Activated CD8-positive, alpha-beta memory T cell treated with anti-CD3 and anti-CD28 coated beads for 48 hours (primary cell): ENCODE data around the gene IL3.

ENCODE experiments used
- DNase-seq, 3 experiments: peaks; one replicate each; pipeline ENCODE4 v3.0.0-alpha.2; 2020; ENCODE audit warnings: low read depth in 2 of 3, low spot score in 2 of 3

Gene IL3

DNA sequence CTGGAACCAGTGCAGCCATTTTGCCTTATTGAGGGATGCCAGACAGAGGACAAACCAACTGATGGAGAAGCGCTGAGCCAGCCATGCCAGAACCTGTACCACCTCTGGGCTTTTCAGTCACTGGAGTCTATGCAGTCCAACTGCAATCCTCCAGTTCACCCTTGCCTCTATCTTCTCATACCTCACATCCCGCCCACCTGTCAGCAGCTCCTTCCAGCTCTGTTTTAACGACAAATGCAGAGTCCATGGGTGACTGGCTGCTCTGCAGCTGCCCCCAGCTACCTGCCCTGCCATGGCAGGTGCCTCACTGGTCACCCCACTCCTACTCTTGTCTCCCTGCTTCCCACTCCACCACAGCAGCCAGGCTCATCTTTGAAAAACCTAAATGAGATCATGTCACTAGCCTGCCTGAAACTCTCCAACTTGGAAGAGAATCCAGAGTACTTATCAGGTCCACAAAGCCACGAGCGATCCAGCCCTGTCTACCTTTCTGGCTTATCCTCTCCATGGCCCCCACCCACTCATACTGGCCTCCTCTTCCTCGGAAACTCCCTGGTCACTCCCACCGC is 35.0 kb upstream of the IL3 start:
- DNase-seq = no peak

DNA sequence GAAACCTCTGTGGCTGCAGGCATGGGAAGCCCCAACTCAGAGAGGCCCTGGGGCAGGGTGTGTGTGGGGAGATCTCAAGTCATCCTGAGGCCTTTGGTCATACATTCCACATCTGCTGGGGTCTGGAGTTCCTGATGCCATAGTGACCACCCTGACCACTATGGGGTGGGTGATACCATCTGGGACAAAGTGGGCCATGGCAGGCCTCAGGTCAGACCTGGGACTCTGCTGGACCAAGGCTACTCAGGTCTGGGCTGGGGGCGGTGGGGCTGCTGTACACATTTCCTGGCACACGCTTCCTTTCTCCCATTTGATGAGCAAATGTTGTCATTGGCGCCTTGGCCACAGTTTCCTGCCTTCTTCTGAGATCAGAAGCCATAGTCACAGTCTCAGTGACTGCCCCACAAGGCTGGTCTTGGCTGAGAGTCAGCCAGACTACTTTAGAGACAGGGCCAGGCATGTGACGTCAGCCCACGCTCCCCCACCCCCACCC is 33.9 kb upstream of the IL3 start:
- DNase-seq = no peak

DNA sequence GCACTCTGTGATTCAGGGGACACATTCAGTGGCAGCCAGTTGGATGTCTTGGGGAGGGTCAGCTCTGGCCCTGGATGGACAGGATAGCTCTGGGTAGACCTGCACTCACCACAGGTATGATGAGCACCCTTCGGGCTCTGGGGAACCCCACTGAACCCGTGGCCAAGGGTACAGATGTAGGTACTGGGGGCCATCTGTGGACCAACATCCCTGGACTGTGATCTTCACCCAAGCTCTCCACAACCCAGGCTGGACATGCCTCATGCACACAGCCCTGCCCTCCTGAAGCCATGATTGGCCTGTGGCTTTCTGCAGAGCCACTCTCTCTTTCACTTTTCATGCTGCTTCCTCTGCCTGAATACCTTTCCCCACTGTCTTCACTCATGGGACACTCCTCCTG is 33.4 kb upstream of the IL3 start:
- no peak for DNase-seq

DNA sequence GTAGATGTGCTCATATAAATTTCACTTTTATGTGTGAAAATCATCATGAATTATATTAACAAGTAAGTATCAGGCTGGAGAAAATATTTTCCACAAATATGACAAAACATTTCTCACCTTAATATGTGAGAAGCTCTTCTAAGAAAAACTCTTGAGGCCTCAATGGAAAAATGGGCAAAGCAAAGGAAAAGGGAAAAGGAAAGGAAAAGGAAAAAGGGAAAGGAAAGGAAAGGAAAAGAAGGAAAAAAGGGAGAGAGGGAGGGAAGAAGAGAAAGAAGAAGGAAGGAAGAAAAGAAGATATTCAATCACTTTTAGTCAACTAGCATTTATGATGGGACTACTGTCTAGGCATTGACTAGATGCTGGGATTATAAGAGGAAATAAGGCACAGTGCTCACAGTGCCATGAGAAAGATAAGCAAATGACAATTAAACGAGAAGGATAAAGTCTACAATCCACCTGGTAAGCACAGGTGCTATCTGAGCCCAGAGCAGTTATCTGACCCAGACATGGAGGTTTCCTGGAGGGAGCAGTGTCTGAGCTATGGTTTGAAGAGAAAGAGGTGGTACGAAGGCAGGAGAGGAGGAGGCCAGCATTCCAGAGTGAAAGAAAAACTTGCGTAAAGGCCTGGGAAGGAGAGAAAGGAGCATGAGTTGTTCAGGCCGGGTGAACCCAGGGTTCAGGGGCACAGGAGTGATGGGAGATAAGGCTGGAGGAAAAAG is 30.7 kb upstream of the IL3 start:
- DNase-seq = no peak

DNA sequence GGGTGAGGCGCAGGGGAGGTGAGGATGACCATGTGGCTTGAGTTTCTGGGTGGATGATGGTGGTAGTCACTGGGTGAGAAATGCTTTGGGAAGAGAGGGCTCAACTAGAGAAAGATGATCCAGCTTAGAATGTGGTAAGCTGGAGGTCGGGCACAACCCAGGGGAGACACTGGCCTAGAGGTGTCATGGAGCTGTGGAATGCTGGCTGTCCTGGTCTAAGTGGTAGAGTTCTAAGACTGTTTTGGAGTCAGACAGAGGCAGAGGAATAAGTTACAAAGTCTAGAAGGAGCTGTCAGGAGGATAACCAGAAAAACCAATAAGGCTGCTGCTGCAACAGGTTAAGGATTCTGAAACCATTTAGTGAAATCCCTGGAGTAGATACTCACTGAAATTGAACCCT is 29.8 kb upstream of the IL3 start:
- DNase-seq = no peak

DNA sequence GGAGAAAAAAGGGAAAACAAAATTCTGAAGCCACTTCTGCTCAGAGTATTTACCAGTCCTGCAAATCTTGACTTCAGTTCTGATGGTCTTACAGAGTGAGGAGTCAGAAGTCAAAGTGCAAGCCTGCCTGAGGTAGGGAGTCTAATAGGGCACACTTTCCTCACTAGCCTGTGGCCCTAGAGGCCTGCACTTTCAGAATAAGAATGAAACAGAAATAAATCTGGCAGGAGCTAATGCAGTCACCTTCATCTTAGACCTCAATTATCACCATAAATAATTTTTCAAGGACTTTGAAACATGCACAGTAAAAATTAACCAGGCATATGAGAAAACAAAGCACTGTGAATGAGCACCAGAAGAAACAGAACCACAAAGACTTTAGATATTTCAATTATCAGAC is 28.3 kb upstream of the IL3 start:
- no peak for DNase-seq

DNA sequence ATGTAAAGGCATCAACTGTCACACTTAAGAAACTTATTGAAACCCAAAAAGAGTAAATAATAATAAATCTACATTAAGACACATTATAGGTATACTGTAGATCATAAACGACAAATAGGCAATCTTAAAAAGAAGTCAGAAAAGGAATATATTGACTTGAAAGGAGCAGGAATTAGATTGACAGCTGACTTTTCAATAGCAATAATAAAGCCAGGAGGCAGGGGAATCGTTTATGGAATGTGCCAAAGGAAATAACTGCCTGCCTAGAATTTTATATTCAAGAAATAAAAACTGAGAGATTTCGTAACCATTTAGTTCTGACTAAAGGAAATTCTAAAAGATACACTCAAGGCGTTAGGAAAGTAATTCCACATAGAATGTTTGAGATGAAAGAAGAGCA is 27.3 kb upstream of the IL3 start:
- DNase-seq = no peak

DNA sequence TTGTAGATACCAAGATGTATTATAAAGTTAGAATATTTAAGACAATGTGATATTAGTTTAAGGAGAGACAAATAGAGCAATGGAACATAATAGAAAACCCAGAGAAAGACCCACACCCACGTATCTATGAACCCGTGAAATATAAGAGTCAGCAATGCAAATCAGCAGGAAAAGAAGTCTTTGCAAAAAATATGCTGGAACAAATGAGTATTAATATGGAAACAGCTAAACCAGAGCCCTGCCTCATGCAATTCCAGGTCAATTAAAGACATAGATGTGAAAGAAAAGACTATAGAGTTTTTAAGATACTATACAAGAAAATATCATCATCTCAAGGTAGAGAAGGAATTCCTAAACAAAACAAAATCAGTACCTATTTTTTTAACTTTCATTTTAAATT is 23.1 kb upstream of the IL3 start:
- no peak for DNase-seq

DNA sequence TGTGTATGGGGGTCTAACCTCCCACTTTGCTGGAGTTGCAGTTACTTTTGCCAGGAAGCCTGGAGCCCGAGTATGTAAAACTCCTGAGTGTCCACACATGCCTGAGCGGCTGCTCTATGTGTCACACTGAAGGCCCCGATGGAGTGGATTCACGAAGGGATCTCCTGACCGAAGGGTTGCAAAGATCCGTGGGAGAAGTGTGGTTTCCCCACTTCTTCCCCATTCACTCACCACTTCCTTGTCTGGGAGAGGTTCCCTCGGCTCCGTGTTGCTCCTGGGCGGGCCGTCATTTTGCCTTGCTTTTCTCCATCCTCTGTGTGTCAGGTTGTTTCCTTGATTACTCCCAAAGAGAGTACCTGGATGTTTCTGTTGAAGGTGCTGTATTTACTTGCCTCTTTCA is 16.2 kb upstream of the IL3 start:
- DNase-seq = no peak

DNA sequence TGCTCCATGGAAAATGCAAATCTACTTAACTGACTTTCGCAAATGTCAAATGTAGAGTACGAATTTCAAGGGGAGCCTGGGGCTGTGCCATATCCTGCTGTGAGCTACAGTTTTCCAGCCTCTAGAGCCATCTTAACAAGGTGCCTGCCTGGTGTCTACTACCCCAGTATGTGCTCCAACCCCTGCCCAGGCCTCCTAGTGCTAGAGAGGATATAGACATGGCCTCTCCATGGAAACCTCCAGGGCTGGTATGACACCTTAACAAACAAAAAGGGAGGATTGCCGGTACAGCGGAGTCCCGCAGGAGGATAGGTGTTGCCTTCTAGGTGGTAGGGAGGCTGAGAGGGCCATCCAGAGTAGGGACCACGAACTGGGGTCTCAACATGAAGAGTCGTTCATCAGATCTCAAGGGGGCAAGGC is 13.6 kb upstream of the IL3 start:
- no peak for DNase-seq

DNA sequence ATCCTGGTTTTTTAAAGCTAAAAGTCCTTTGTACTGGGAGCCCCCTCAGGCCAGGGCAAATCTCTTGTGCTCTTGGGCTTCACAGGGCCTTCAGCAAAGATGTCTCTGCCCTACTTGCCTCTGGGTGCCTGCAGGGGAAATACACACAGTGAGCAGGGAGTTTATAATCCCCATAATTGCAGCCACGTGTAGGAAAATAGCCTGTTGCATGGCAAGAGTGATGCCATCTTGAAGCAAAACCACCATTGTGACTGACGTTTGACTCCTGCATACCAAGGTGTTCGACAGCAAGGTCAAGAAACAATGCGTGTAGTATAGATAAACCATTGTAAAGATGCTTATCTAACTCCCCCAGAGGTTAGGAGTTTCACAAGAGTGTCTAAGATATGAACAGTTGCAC is 11.4 kb upstream of the IL3 start:
- no peak for DNase-seq

DNA sequence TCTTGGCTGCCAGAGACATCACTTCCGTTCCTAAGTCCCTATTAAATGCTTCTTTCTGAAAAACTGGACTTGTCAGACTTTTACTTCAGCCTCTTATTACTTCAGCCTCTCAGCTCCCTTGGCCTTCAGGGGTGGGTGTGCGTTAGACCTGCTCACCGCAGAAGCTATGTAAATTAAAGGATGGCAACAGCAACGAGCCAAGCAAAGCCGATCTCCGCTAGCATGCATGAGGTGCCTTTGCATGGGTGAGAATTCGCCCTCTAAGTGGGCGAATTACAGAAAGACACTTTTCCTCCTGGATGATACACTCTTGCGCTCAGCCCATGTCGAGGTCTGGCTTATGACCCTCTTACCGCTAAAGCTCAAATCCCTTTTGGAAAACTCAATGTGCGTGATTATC is 10.9 kb upstream of the IL3 start:
- no peak for DNase-seq

DNA sequence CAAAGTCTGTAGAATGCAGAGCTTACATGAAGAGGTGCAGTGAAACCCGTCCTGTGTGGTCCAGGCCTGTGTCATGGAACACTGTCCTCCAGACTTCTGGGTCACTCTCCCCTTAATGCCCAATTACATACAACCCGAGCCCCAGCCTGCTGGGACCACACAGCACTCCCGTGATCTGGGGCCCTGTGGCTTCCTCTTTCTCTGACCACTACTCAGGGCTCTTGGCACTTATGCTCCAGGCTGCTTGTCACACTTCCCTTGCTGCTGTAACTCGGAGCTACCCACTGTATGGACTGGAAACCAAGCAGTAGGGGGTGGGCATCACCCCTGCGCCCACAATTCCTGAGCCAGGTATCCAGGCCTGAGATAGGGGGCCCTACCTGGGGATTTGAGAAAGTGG is 10.3 kb upstream of the IL3 start:
- DNase-seq = no peak

DNA sequence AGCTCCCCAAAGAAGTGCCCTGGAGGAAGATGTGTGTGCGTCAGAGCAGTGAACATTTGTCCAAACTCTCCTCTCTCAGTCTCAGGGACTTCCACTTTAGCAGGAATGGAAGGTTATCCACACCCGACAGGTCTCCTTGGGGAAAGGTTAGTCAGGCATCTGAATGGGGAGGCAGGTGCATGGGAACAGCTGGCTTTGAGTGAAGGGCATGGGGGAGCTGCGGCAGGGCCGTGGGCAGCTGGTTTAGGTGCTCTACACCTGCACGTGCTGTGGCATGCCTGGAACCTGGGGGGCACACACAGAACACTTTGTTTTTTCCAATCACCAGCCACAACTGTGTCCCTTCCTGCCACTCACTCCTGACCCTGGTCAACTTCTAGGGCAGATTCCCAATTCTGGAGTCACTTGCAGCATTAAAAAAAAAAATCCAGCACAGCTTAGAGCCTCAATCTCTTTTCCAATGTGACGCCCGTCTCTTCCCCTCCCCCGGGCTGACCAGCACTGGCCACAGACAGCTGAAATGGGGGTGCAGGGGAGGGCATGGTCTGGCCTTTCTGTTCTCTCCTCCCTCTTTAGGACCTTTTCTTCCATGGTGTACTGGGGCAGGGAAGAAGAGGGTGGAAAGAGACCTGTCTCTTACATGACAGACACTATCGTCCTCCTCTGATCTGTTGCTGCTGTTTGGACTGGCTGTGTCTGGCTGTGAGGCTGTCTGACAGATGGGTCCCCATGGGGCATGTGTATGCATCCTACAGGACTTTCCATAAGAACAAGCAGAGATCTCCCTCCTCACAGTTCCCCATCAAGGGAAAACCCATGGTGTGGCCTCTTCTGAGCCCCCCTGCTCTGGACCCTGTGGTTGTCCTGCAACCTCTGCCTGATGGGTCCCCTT is 9.5 kb upstream of the IL3 start:
- DNase-seq = no peak

DNA sequence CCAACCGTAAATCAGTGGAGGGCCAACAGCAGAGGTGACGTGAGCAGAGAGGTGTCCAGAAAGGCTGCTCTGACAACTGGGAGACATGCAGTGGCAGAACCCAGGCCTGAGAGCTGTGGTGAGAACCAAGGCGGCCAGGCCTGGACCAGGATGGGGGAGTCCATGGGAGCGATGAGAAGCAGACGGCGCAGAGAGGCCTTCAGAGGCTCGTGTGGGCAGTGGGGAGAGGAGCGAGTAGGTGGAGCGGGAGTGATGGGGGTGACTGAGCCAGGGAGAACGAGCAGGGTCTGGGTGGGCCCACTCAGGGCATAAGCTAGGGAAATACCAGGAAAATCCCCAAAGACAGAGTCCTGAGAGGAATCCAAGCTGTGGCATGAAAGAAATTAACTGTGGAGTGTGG is 7.9 kb upstream of the IL3 start:
- no peak for DNase-seq

DNA sequence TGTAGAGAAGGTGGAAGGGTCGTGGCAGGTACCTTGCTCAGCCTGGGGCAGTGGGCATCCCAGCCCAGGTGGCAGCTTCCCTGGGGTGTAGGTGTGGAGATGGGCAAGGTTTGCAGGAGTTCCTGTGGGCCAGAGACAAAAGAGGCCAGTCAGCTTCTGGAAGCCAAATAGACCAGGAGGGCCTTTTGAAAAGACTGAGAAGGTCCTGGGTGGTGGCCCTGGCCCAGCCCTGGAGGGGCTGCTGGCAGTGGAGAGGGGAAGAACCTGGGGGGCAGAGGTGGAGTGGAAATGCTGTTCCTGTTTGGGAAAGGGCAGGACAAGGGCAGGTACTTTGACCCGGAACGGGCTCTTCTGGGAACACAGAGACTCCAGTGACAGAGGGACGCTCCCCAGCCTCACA is 7.0 kb upstream of the IL3 start:
- DNase-seq = no peak

DNA sequence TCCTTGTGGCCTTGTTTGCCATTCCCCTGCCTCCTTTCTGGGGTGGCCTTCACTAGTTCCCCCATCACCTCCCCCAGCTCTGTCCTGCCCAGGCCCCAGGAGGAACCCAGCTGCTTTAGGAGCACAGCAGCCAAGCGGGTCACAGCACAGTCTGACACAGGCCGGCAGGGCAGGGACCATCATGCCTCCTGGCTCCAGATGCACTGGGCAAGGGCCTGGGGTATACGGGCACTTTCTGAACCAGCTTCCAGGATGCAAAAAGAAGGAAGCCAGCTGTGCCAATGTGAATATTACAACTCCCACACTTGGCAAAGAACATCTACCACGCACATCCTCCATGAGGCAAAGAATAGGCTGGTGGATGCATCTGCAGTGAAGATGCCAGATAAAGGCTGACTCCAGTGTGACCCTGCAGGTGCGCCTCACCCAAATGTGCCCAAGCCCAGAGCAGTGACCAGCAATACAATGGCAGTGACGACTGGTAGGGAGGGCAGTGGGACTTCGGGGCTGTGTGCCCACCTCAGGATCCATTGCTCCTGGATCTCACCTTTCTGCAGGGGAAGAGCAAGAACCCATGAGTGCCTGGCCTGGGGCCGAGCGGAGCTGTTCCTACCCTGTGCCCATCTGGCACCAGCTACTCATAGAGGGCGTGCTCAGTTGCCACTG is 6.3 kb upstream of the IL3 start:
- DNase-seq = no peak

DNA sequence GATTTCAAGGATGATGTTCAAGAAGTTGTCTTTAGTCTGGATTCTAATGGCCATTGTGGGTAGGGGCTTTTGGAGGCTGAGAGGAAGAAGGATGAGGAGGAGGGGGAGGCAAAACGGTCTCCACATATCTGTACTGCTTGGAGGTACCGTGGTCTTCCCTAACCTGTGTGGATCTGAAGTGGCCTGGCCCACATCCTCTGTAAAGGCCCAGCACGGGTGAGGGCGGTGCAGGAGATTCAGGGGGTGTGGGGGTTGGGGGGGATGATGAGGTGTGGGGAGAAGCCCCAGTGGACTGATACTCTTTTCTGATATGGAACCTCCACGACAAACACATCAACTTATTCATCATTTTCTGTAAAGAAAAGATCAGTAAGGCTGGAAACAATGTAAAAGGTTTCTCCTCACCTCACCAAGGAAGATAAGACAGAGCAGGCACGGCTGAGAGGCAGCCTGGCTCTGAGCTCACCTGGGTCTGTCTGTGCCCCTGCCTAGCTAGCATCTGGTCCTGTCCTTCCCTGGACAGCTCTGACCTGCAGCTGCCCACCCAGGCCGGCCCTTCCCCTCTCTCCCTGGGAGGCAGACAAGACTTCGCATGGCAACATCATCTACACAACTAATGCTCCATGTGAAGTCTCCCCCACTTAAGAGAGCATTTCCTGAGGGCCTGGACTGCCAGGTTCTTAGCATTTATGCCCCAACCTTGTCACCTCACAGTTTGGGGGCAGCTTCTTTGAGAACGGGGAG is 5.6 kb upstream of the IL3 start:
- no peak for DNase-seq

DNA sequence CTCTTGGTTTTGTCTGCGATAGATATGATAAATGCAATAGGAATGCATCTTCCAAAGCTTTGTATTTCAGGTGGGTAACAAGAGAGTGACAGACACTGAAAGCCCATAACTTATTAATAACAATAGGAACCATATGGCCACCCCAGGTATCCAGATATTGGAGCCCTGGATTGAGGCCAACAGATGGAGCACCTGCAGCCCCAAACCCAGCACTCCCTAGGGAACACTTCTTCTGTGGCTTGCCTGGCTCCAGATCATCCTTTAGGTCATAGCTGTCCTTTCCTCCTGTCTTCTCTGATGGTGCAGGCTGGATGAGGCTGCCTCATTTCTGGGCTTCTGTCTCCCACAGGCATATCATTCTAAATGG is 5.0 kb upstream of the IL3 start:
- DNase-seq = no peak

DNA sequence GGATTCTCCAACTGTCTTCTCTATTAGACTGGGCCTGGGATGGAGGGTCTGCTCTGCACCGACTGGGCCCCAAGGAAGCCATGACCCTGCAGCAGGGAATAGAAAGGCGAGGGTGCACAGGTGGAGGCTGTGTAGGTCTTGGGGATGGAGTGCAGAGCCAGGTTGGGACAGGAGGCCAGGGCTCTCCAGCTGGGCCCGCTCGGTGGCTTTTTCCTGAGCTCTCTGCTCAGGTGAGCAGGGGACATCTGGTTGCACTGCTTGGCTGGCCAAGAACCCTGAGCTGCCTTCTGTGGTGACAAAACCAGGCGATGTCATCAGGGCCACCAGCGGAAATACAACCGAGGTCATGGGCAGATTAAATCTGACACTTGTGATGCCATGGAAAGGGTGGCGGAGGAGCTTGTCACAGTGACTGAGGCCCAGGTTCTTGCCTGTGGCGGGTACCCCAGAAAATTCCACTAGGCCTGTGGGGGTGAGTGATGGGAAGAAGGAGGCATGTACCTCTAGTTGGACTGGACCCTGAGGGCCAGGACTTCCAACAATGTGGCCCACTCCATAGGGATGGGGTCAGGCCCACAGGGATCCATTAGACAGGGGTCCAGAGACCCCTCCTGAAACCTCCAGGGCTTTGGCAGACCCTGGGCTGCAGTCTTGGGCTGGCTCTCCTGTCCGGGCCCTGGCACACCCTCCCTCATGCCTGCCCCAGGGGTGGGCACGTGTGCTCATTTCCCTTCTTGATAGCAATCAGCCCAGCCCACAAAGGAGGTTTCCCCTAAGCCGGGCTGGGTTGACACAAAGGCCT is 4.4 kb upstream of the IL3 start:
- no peak for DNase-seq
